Endothelial cell of umbilical vein (primary cell): ENCODE data around the gene HEBP1.

ENCODE experiments used
- JUN ChIP-seq: IDR thresholded peaks from 2 replicates; pipeline ENCODE4 v1.6.1; 2011; ENCODE audit warnings: borderline replicate concordance, low read depth; ENCODE audit not compliant: insufficient read length, insufficient read depth
- POLR2A ChIP-seq: IDR thresholded peaks from 2 replicates; pipeline ENCODE4 v1.6.1; 2012; ENCODE audit warnings: low read depth, mild to moderate bottlenecking, control low read depth, low read length
- POLR2AphosphoS5 ChIP-seq: IDR thresholded peaks from 2 replicates; pipeline ENCODE4 v1.6.1; 2012; ENCODE audit warnings: low read depth, mild to moderate bottlenecking, control low read depth, low read length, moderate library complexity; ENCODE audit not compliant: insufficient read depth
- TF ChIP-seq, protein P1 (sequence below), 2 donors: IDR thresholded peaks; 1 replicate in 1 of 2; 2 replicates in 1 of 2; pipeline ENCODE4 v1.5.1; 2011; ENCODE audit warnings: low read length in 2 of 2, mild to moderate bottlenecking in 2 of 2, moderate library complexity in 2 of 2, control low read depth in 1 of 2, inconsistent platforms in 1 of 2, low read depth in 1 of 2; ENCODE audit not compliant: insufficient read depth in 1 of 2; ENCODE audit errors: extremely low read depth in 1 of 2

DNA sequence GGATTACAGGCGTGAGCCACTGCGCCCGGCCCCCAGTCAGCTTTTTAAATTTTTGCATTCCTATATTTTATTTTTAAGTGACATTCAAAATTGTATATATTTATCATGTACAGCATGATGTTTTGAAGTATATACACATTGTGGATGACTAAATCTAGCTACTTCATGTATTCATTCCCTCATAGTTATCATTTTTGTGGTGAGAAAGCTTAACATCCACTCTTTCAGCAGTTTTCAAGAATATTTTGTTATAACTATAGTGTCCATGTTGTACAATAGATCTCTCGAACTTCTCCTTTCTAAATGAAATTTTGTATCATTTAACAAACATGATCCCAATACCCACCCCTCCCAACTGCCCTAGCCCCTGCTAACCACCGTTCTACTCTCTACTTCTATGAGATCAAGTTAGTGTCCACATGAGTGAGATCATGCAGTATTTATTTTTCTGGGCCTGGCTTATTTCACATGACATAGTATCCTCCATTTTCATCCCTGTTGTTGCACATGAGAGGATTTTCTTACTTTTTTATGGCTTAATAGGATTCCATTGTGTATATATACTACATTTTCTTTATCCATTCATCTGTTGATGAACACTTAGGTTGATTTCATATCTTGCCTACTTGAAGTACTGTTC lies 8.8 kb upstream of the HEBP1 start:
- TF ChIP-seq, protein P1, sequence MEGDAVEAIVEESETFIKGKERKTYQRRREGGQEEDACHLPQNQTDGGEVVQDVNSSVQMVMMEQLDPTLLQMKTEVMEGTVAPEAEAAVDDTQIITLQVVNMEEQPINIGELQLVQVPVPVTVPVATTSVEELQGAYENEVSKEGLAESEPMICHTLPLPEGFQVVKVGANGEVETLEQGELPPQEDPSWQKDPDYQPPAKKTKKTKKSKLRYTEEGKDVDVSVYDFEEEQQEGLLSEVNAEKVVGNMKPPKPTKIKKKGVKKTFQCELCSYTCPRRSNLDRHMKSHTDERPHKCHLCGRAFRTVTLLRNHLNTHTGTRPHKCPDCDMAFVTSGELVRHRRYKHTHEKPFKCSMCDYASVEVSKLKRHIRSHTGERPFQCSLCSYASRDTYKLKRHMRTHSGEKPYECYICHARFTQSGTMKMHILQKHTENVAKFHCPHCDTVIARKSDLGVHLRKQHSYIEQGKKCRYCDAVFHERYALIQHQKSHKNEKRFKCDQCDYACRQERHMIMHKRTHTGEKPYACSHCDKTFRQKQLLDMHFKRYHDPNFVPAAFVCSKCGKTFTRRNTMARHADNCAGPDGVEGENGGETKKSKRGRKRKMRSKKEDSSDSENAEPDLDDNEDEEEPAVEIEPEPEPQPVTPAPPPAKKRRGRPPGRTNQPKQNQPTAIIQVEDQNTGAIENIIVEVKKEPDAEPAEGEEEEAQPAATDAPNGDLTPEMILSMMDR (IDR thresholded peaks at IDR 0.05; ENCODE audit: extremely low read depth in 1 of 2, insufficient read depth in 1 of 2, low read depth in 1 of 2, low read length in 2 of 2), result no peak
- TF ChIP-seq POLR2A (no peak), POLR2AphosphoS5 (no peak), JUN (no peak)
